Measurements from ENCODE around the gene RAB44.

- TF ChIP-seq ZNF274 (IDR thresholded peaks at IDR 0.05; ENCODE audit: low read depth, low read length), result no peak
- TF ChIP-seq YY1 (IDR thresholded peaks at IDR 0.05; ENCODE audit: insufficient read depth, insufficient read length), result no peak
- no peak for TF ChIP-seq SUZ12 (IDR thresholded peaks at IDR 0.05; ENCODE audit: extremely low read depth, insufficient read depth, insufficient read length)
Observed at GRCh38 chr6:36698871-36699271, 1.2 kb downstream of the RAB44 start.
